HK-2 (cell line): Measurements from ENCODE around the gene FAM3D.

ENCODE experiments used
- DNase-seq: peaks from one replicate; pipeline ENCODE4 v3.0.0-alpha.2; 2018; ENCODE audit not compliant: unreplicated experiment

Gene FAM3D

DNA sequence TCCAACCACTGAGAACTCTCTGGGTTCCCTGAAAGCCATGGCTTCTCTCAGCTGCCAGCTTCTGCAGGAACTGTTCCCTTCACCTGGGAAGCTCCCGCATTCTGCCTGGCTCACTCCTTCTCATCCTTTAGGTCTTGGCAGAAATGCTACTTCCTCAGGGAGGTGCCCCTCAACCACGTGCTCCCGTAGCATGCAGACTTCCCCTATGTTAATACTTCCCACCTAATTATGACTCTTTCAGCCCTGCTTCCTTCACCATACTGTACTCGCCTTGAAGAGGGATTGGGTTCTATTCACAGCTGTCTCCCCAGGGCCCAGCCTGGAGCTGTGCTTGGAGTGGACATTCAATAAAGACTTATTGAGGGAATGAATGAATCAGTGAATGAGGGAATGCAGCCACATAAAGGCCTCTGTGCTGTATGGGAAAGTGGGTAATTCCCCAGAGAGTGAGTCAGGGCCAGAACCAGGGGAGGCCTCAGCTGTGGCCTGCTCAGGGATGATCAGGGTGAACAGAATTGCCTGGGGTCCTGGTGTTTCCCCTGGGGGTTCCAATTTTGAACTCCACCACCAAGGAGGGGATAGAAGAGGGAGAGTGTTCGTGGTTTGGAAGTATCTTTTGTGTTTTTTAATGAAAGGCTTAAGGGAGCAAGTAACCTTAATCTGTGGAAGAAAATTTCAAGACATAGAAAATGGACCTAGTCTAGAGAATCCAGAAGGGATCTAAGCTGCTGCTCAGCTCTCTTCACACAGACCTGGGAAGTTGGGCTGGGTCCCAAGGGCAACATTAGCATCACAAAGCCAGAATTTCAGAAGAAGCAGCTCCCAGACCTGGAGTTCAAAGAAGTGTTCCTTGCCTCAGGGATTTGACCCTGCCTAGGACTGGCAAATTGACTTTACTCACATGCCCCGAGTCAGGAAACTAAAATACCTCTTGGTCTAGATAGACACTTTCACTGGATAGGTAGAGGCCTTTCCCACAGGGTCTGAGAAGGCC lies 74.8 kb downstream of the FAM3D start:
- DNase-seq: no peak

DNA sequence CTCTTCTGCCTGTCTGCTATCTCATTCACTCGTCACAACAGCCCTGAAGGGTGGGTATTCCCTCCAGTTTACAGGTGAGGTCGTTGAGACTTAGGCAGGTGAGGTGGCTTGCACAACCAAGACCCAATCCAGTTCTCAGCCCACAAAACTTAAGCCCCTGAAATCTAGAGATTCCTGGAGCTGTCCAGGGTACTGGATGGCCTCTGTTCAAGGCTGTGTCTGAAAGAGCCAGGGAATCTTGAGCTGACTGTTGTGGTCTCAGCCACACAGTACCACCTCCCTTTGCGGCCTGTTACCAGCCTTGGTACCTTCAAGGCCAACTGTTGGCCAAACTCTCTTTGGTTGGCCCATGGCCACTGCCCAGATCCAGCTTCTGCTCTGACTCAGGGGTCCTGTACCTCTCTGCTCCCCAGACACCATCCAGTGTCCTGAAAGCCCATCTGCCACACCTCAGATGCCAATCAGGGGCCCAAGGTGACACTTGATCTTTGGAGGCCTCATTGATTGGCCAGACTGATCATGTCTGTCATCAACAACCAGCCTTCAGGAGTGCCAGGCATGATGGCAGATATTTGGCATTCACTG lies 78.5 kb downstream of the FAM3D start:
- DNase-seq: no peak

DNA sequence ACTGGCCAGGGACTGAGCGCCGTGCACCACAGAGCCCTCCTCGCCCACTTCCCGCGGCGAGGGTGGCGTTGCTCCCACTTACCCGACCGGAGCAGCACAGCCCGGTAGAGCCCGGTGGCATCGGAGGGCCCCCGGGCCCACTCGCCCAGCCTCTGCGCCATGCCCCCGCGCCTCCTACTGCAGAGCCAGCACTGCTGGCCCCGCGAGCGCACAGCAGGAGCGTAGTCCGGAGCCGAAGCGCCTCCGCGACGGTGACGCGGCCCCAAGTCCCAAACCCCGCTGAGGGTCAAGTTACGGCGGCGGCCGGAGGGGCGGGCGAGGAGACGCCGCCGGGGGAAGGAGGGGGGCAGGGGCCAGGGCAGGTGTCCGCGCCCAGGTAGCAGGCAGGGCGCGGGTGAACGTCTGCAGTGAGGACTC lies 79.8 kb downstream of the FAM3D start:
- DNase-seq: no peak

DNA sequence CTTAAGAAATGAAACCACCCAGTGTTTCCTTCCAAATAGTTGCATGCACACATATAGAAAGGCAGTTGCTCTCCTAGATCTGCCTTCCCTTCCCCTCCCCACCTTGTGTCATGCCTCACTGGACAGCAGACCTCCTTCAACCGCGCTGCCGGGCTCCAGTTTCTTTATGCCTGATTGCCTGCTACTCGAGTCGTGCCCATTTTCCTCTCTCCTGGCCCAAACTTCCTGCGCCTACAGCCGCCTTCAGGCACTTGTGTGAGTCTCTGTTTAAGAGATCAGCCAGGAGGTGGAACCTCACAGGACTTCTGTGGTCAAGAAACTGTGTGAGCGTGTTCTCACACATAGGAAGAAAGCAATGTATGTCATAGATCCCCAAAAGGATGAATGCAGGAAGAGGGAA lies 80.6 kb downstream of the FAM3D start:
- peak; percentile 76 for DNase-seq

DNA sequence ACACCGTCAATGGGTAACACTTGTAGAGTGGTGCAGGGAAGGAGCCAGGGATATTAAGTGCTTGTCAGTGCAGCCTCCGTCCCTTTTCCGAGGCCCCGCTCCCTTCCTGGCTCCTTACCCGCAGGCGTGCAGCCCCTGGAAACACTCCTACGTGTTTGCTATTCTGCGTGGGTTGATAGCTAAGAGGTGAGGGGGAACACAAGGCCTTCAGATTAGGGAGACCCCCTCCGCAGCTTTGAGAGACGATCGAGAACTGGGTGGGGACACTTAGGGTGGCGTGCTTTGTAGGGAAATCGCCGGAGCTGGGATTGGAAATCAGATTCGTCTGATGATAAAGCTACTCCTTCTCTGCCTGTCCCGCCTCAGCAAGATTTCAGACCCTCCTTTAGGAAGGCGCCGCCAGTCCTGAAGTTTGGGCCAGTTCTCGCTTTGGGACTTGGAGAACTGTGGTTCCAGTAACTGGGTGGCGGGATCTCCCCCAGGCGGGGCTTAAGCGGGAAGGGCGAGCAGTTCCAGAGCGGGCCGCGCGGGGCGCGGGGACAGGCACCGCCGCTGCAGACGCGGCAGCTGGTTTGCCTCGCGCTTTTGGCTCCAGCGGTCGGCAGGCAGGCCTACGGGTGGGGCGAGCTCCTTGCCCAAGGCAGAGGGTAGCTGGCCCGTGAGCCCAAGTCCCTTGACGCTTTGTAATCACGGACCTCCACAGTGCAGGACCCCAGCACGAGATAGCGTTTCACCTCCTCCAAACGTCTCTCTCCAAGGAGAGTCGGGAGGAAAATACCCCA lies 81.4 kb downstream of the FAM3D start:
- DNase-seq: peak; percentile 67

DNA sequence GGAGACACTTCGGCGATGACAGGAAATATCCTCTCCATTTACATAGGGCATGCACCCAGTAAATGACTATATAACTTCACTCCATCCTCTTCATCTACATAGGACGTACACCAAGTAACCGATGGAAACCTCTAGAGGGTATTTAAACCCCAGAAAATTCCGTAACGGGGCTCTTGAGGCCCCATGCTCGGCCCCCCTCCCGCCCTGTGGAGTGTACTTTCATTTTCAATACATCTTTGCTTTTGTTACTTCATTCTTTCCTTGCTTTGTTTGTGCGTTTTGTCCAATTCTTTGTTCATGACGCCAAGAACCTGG lies 81.9 kb downstream of the FAM3D start:
- no peak for DNase-seq
